LNCAP (cell line): ENCODE data around the gene PLD4.

Experiments
- TF ChIP-seq, protein P1 (sequence below): fragments of 450-650 bp; IDR thresholded peaks from 2 replicates; pipeline ENCODE4 v1.5.1; 2017; ENCODE audit warnings: mild to moderate bottlenecking

PLD4 gene

GRCh38 chr14:104879201-104879982 lies 45.3 kb upstream of the PLD4 start:
- TF ChIP-seq, protein P1, sequence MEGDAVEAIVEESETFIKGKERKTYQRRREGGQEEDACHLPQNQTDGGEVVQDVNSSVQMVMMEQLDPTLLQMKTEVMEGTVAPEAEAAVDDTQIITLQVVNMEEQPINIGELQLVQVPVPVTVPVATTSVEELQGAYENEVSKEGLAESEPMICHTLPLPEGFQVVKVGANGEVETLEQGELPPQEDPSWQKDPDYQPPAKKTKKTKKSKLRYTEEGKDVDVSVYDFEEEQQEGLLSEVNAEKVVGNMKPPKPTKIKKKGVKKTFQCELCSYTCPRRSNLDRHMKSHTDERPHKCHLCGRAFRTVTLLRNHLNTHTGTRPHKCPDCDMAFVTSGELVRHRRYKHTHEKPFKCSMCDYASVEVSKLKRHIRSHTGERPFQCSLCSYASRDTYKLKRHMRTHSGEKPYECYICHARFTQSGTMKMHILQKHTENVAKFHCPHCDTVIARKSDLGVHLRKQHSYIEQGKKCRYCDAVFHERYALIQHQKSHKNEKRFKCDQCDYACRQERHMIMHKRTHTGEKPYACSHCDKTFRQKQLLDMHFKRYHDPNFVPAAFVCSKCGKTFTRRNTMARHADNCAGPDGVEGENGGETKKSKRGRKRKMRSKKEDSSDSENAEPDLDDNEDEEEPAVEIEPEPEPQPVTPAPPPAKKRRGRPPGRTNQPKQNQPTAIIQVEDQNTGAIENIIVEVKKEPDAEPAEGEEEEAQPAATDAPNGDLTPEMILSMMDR = no peak

DNA sequence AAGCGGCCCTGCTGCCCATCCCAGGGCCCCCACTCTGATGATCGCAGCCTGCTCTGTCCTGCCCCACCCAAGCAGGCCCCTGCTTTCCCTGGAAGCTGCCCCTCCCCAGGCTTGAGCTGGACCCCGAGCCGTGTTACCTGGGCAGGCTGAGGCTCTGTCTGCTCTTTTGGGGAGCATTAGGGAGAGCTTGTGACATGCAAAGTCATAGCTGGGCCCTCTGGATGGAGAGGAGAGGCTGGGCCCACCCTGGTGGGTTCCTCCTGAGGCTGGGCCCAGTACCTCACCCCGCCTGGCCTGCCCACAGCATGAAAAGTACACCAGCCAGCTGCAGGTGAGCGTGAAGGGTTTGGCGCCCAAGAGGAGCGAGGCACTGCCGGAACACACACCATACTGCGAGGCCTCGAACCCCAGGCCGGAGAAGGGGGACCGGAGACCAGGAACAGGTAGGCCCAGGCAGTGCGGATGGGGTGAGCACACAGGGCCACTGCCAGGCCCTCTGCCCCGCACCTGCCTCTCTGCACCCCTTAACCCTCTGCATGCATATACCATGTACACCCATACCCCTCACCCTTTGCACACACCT lies 44.6 kb upstream of the PLD4 start:
- TF ChIP-seq, protein P1 = no peak

DNA sequence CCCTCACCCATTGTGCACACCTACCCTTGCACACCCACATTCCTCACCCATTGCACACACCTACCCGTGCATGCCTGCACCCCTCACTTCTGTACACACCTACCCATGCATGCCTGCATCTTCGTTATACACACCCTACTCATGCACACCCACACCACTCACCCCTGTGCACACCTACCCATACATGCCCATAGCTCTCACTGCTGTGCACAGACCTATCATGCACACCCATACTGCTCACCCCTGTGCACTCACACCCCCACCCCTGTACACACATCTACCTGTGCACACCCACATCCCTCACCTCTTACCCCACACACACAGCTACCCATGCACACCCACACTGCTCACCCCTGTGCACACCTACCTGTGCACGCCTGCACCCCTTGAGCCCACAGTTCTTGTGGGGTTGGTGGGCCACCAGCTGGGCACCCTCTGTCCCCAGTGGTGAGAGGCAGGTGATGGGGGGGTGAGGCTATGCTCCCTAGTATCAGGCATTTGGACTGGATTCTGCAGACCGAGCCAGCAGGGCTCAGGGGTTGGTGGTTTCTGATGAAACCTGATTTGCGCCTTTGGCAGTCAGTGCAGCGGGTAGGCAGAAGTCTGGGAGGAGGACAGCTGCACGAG lies 44.0 kb upstream of the PLD4 start:
- TF ChIP-seq, protein P1 = no peak

- TF ChIP-seq, protein P1 = no peak
Measured at GRCh38 chr14:104881369-104881979, 43.2 kb upstream of the PLD4 start.

DNA sequence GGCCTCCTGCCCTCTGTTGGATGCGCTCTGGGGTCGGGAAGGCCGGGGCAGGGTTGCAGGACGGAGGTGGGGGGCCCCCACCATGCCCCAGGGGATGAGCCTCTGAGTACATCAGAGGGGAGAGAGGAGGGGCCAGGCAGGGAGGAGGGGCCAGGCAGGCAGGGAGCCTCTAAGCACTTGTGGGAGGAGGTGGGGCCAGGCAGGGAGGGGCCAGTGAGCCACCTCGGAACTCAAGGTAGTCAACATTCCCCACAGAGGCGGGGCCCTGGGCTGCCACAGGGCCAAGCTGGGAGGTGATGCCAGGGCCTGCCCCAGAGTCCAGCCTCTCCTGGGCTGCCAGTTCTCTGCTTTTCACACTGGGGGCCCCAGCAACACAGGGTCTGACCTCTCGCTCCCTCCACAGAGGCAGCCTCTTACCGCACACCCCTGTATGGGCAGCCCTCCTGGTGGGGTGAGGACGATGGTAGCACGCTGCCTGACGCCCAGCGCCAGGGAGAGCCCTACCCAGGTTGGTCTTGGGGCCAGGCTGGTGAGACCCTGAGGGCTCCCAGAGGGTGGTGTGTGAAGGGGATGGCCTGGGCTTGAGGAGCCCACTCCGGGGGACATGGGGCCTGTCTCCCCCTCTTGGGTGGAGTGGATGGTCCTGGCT lies 42.2 kb upstream of the PLD4 start:
- TF ChIP-seq, protein P1 = no peak

DNA sequence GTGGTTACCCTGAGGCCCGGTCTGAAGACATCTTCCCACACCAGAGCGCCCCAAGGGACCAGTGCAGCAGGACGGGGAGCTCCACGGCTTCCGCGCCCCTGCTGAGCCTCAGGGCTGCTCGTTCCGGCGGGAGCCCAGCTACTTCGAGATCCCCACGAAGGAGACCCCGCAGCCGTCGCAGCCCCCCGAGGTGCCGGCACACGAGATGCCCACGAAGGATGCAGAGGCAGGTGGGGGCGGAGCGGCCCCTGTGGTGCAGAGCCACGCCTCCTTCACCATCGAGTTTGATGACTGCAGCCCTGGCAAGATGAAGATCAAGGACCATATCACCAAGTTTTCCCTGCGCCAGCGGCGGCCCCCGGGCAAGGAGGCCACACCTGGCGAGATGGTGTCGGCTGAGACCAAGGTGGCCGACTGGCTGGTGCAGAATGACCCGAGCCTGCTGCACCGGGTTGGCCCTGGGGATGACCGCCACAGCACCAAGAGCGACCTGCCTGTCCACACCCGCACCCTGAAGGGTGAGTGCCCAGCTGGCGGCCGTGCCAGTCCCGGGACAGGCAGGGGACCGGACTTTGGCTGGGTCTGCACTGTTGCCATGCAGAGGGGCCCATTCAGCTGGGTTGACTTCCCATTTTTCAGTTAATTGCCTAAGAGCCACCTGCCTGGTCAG lies 41.6 kb upstream of the PLD4 start:
- TF ChIP-seq, protein P1 = no peak
